ENCODE measurements around the gene NIM1K. TPM values are rescaled to one million over a fixed set of nuclear protein-coding genes. Genes with fewer than 3 reads are reported as not detected.
"Not testable (repeated sequence)": the region's sequence is repeated elsewhere in the genome, so short reads cannot be mapped to it uniquely, and the experiment has no call there.

The NIM1K gene
- total RNA-seq, 6 experiments from 2014 or later = 0.14 to 0.85 (median 0.38) TPM

- no peak overlapping the region for H3K4me3 Mint-ChIP-seq
- no peaks in the 10 kb centered on the region for H3K9me3 Mint-ChIP-seq
- TF ChIP-seq, protein P1, sequence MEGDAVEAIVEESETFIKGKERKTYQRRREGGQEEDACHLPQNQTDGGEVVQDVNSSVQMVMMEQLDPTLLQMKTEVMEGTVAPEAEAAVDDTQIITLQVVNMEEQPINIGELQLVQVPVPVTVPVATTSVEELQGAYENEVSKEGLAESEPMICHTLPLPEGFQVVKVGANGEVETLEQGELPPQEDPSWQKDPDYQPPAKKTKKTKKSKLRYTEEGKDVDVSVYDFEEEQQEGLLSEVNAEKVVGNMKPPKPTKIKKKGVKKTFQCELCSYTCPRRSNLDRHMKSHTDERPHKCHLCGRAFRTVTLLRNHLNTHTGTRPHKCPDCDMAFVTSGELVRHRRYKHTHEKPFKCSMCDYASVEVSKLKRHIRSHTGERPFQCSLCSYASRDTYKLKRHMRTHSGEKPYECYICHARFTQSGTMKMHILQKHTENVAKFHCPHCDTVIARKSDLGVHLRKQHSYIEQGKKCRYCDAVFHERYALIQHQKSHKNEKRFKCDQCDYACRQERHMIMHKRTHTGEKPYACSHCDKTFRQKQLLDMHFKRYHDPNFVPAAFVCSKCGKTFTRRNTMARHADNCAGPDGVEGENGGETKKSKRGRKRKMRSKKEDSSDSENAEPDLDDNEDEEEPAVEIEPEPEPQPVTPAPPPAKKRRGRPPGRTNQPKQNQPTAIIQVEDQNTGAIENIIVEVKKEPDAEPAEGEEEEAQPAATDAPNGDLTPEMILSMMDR (IDR thresholded peaks at IDR 0.05) = no peak
- no peaks in the 10 kb centered on the region for H3K36me3 Mint-ChIP-seq (ENCODE audit: low read depth)
- H3K4me1 Mint-ChIP-seq (ENCODE audit: low read depth) = no peaks in the 10 kb centered on the region
- no peak for DNase-seq
- H3K27me3 Mint-ChIP-seq (ENCODE audit: insufficient read depth) = peaks cover 19% of the 10 kb centered on the region
- no peak overlapping the region for H3K27ac Mint-ChIP-seq
Measured at GRCh38 chr5:43251754-43252153, 59.7 kb downstream of the NIM1K start.

GRCh38 chr5:43255704-43256103 lies 63.7 kb downstream of the NIM1K start:
- H3K27me3 Mint-ChIP-seq (ENCODE audit: insufficient read depth) = peaks cover 19% of the 10 kb centered on the region
- DNase-seq = no peak
- H3K27ac Mint-ChIP-seq = no peak overlapping the region
- TF ChIP-seq, protein P1 (IDR thresholded peaks at IDR 0.05) = no peak
- H3K36me3 Mint-ChIP-seq (ENCODE audit: low read depth) = no peaks in the 10 kb centered on the region
- H3K4me3 Mint-ChIP-seq = no peak overlapping the region
- H3K9me3 Mint-ChIP-seq = no peaks in the 10 kb centered on the region
- no peaks in the 10 kb centered on the region for H3K4me1 Mint-ChIP-seq (ENCODE audit: low read depth)

DNA sequence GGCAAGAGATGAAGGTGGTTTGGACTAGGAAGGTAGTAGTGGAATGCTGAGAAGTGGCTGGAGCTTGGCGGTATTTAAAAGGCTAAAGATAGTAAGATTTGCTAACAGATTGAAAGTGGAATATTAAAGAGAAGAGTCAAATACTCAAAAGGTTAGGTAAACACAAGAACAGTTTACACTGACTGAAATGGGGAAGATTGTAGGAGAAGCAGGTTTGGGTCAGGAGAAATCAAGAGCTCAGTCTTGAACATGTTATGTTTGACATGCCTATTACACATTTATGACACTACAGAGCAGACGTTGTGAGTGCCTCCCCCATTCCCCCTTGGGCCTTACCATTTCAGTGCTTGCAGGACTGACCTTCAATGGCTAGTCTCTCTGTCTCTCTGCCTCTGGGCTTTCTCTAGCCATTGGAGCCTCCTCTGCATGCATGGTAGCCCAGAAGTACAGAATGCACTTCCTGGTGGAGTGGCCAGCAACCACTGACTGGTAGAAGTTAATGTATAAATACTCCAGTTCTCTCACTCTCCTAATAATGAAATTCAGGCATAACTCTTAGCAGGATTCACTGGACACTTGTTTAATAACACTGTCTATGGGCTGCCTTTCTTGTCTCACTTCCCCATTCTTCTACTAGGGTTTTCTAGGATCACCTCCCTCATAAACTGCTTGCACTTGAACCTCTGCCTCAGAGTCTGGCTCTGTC lies 64.4 kb downstream of the NIM1K start:
- H3K4me1 Mint-ChIP-seq (ENCODE audit: low read depth) = no peaks in the 10 kb centered on the region
- no peak overlapping the region for H3K27ac Mint-ChIP-seq
- no peak for DNase-seq
- peaks cover 19% of the 10 kb centered on the region for H3K27me3 Mint-ChIP-seq (ENCODE audit: insufficient read depth)
- H3K4me3 Mint-ChIP-seq = no peak overlapping the region
- TF ChIP-seq, protein P1 (IDR thresholded peaks at IDR 0.05) = no peak
- no peaks in the 10 kb centered on the region for H3K36me3 Mint-ChIP-seq (ENCODE audit: low read depth)
- H3K9me3 Mint-ChIP-seq = no peaks in the 10 kb centered on the region

DNA sequence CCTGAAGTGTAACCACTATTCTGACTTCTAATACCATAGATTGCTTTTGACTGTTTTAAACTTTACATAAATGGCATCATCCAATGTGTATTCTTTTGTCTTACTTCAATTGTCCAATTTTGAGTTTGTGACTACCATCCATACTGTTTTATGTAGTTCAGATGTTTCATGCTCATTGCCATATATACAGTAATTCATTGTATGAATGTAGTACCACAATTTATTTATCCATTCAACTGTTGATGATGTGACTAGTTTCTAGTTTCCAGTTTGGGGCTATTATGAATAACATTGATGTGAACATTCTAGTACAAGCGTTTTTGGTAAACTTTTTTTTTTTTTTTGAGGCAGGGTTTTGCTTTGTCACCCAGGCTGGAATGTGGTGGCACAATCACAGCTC lies 66.1 kb downstream of the NIM1K start:
- TF ChIP-seq, protein P1 (IDR thresholded peaks at IDR 0.05) = no peak
- H3K4me1 Mint-ChIP-seq (ENCODE audit: low read depth) = no peaks in the 10 kb centered on the region
- no peaks in the 10 kb centered on the region for H3K36me3 Mint-ChIP-seq (ENCODE audit: low read depth)
- no peaks in the 10 kb centered on the region for H3K9me3 Mint-ChIP-seq
- no peak overlapping the region for H3K4me3 Mint-ChIP-seq
- no peak overlapping the region for H3K27ac Mint-ChIP-seq
- H3K27me3 Mint-ChIP-seq (ENCODE audit: insufficient read depth) = peaks cover 19% of the 10 kb centered on the region
- DNase-seq = no peak

DNA sequence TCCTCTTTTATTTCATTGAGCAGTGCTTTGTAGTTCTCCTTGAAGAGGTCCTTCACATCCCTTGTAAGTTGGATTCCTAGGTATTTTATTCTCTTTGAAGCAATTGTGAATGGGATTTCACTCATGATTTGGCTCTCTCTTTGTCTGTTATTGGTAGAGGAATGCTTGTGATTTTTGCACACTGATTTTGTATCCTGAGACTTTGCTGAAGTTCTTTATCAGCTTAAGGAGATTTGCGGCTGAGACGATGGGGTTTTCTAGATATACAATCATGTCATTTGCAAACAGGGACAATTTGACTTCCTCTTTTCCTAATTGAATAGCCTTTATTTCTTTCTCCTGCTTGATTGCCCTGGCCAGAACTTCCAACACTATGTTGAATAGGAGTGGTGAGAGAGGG lies 70.2 kb downstream of the NIM1K start:
- not testable (repeated sequence) for H3K27me3 Mint-ChIP-seq (ENCODE audit: insufficient read depth); H3K9me3 Mint-ChIP-seq; H3K27ac Mint-ChIP-seq; DNase-seq; H3K4me3 Mint-ChIP-seq; H3K4me1 Mint-ChIP-seq (ENCODE audit: low read depth); H3K36me3 Mint-ChIP-seq (ENCODE audit: low read depth)

DNA sequence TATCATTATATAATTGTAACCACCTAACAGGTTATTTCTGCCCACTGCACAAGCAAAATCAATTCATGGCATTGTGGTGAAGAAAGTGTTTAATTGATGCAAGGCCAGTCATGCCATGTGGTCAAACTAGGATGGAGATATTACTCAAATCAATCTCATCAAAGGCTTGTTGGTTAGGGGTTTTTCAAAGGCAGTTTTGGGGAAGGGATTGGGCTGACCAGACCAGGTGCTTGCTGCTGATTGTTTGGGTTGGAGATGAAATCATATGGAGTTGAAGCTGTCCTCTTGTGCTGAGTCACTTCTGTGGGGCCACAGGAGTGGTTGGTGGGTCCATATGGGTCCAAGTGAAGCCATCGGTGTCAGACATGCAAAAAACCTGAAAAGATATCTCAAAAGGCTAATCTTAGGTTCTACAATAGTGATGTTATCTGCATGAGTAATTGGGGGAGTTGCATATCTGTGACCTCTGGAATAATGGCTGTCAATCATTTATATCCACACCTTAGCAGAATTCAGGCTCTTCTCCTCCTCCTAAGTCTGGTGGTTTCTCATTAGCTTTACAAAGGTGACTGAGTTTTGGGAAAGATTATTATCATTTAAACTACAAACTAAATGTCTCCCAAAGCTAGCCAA lies 76.3 kb downstream of the NIM1K start:
- Mint-ChIP-seq H3K36me3 (ENCODE audit: low read depth) (no peaks in the 10 kb centered on the region), H3K4me1 (ENCODE audit: low read depth) (no peaks in the 10 kb centered on the region), H3K27ac (no peak overlapping the region), H3K27me3 (ENCODE audit: insufficient read depth) (peaks cover 13% of the 10 kb centered on the region), H3K9me3 (no peaks in the 10 kb centered on the region), H3K4me3 (no peak overlapping the region)
- TF ChIP-seq, protein P1 (IDR thresholded peaks at IDR 0.05) = no peak
- no peak for DNase-seq
